PC-9 (cell line): ENCODE results near the gene JARID2. TPM values are rescaled to one million over a fixed set of nuclear protein-coding genes. Genes with fewer than 3 reads are reported as not detected.

Experiments used
- BruUV-seq: library from RNA; stranded (reverse); fragments of 400-500 nt; replicated peaks from 2 replicates; lab custom pipeline; 2021; lab: Mats Ljungman, UMichigan
- CTCF ChIA-PET: fragments of 300-600 bp; sonication (Branson Sonifier 250); formaldehyde crosslinking; loops from one replicate; lab custom pipeline; 2022; ENCODE audit warnings: antibody characterized with exemption; lab: Charles Lee
- POLR2A ChIA-PET: fragments of 300-600 bp; sonication (Branson Sonifier 250); formaldehyde crosslinking; loops from one replicate; lab custom pipeline; 2022; ENCODE audit warnings: antibody characterized with exemption; ENCODE audit not compliant: unreplicated experiment; lab: Charles Lee
- DNase-seq, 2 experiments: peaks; one replicate each; pipeline versions ENCODE4 v3.0.0 to v3.0.0-alpha.2; 2015 to 2022; ENCODE audit warnings: mixed read lengths in 1 of 2
- H2AFZ ChIP-seq: fragments of 200-600 bp; sonication (generic); 2 replicates; pipeline ENCODE4 v1.8.1; 2017; ENCODE audit warnings: antibody characterized with exemption
- H3F3A ChIP-seq: fragments of 200-600 bp; sonication (generic); 2 replicates; pipeline ENCODE4 v1.8.1; 2017; ENCODE audit warnings: antibody characterized with exemption, mild to moderate bottlenecking, low read depth; ENCODE audit not compliant: insufficient read depth
- H3K27ac ChIP-seq: fragments of 200-600 bp; sonication (generic); 2 replicates; pipeline ENCODE4 v1.6.1; 2016; ENCODE audit warnings: mixed run types
- H3K27me3 ChIP-seq: fragments of 200-600 bp; sonication (generic); 2 replicates; pipeline ENCODE4 v1.6.1; 2016; ENCODE audit warnings: low read depth, mixed run types; ENCODE audit not compliant: insufficient read depth
- H3K36me3 ChIP-seq: fragments of 200-600 bp; sonication (generic); 2 replicates; pipeline ENCODE4 v1.6.1; 2016; ENCODE audit warnings: low read depth, mixed run types
- H3K4me1 ChIP-seq: fragments of 200-600 bp; sonication (generic); replicated peaks from 2 replicates; pipeline ENCODE4 v1.6.1; 2016; ENCODE audit warnings: mixed run types; ENCODE audit not compliant: insufficient read depth
- H3K4me2 ChIP-seq: fragments of 200-600 bp; sonication (generic); 2 replicates; pipeline ENCODE4 v1.6.1; 2017; ENCODE audit warnings: mixed run types
- H3K4me3 ChIP-seq: fragments of 200-600 bp; sonication (generic); 2 replicates; pipeline ENCODE4 v1.6.1; 2016; ENCODE audit warnings: mixed run types
- H3K79me2 ChIP-seq: fragments of 200-600 bp; sonication (generic); 2 replicates; pipeline ENCODE4 v1.6.1; 2017; ENCODE audit warnings: low read depth, mixed run types
- H3K9me2 ChIP-seq: fragments of 200-600 bp; sonication (generic); 2 replicates; pipeline ENCODE4 v1.8.1; 2017; ENCODE audit warnings: mild to moderate bottlenecking; ENCODE audit not compliant: insufficient read depth
- H3K9me3 ChIP-seq: fragments of 200-600 bp; sonication (generic); 2 replicates; pipeline ENCODE4 v1.8.1; 2016; ENCODE audit warnings: low read depth; ENCODE audit not compliant: insufficient read depth
- H4K20me1 ChIP-seq: fragments of 200-600 bp; sonication (generic); 2 replicates; pipeline ENCODE4 v1.8.1; 2017; ENCODE audit not compliant: insufficient read depth
- CTCF ChIP-seq: fragments of 200-600 bp; sonication (generic); conservative IDR thresholded peaks from 2 replicates; pipeline ENCODE4 v1.6.1; 2017; ENCODE audit warnings: mixed run types, antibody characterized with exemption, mild to moderate bottlenecking, moderate library complexity
- EZH2 ChIP-seq: fragments of 200-600 bp; sonication (generic); IDR thresholded peaks from 2 replicates; pipeline ENCODE4 v1.8.0; 2017; ENCODE audit warnings: antibody characterized with exemption, low read depth
- intact Hi-C: fragments of 100-400 bp; cut with micrococcal nuclease; formaldehyde crosslinking; loops from one replicate; pipeline ENCODE4 v1.10.0; 2022; ENCODE audit not compliant: unreplicated experiment
- total RNA-seq: library from RNA; stranded (reverse); gene quantifications from 2 replicates; pipeline ENCODE4 v1.2.3, GENCODE V29; 2021

The JARID2 gene
- total RNA-seq, 1 experiment from 2014 or later: 35.0 TPM

DNA sequence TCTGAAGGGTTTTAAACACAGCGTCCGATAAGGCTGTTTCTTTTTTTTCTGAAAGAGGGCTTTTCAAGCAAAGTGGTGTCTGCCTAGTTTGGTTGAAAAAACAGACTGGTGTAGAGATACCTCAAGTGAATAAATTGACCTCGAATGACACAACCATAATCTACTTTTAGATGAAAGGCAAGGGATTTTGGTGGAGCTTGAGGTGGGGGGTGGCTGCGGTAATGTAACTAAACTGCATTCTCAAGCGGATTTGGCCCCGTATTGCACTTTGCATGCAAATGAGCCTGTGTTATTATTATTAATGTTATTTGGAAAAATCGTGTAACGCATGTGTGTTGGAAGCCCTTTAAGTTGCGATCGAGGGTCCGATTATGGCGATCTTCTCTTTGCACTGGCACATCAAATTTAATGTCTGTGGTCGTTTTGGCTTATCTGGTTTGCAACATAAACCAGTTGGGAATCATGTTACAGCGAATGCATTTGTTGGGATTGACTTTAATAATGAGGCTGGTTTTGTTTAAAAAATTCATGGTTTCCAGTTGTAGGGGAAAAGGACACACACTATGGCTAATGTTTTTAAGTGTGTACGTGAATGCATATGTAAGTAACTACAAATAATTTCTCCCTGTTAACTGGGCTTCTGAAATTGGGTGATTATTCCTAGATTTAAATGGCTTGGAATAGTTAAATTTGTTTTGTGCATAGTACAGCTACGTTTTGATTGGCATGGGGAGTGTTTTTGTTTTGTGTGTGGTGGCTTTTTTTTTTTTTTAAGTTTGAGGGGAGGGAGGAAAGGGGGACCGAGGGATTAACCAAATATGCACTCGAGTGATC lies 1.0 kb downstream of the JARID2 start:
- Histone ChIP-seq H3K27me3 (no peaks in the 10 kb centered on the region), H3K36me3 (no peaks in the 10 kb centered on the region), H4K20me1 (no peaks in the 10 kb centered on the region; the same call in 1 of the 2 replicates), H3K9me3 (no peaks in the 10 kb centered on the region), H2AFZ (peak overlapping the region; percentile 89; the same call in 1 of the 2 replicates), H3K4me2 (peak overlapping the region; percentile 88), H3F3A (peaks cover 49% of the 10 kb centered on the region), H3K27ac (peak overlapping the region; percentile 73), H3K4me3 (peak overlapping the region; percentile 93), H3K4me1 (peaks cover 48% of the 10 kb centered on the region), H3K79me2 (peaks cover 53% of the 10 kb centered on the region), H3K9me2 (no peaks in the 10 kb centered on the region)
- intact Hi-C loops: loop anchor here (2.0 to 5.0 kb wide), 4 partner anchors 98 to 1036 kb away; no protein-coding TSS in a partner anchor
- TF ChIP-seq CTCF (no peak), EZH2 (no peak)
- ChIA-PET POLR2A (interaction anchor here (0.5 to 1.0 kb wide), 4 partner anchors 38 to 545 kb away, joined by 4 to 20 read pairs (median 7); no protein-coding TSS in a partner anchor), CTCF (interaction anchor here (0.6 to 0.7 kb wide), 2 partner anchors 114 to 344 kb away, joined by 3 to 6 read pairs; no protein-coding TSS in a partner anchor)
- peak in 1 of 2 experiments; percentile 42 for DNase-seq
- BruUV-seq: no TSS peak

DNA sequence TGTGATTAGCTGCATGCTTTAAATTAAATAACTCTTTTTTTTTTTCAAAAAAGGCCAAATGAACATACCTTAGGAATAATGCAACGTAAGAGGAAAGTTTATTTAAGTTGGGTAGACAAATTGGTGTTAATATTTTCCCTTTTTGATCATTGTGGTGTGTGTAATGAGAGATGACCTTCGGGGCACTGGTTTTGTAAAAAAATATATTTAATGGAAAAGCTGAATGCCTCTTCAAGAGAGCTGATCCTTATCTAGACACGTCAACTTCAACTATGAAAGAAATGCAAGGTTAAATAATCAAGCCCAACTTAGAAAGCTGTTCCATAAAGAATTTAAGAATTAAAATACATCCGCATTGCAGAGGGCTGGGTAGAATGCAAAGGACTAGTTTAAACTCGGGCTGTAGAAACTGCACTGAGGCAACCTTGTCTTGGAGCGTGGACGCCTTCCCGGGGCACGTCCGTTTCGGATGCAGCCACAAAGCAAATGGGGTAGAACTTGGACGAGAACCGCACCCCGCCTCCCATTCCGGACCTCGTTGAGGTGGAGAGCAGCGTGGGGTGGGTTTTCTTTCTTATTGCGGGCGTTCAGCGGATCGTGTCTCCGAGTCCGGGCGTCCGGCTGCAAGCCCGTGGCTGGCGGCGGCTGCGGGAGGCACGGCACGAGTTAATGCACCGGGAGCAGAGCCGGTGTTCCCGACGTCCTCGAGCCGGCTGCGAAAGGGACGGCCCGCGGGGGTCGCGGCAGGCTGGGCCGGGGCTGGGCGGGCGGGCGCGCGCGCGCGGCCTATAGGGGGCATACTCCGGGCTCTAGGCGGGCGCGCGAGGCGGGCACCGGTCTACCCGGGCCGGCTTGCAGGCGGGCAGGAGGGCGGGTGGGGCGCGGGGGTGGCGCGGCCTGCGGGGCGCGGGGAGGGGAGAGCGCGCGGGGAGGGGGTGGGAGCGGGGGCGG lies 1.9 kb downstream of the JARID2 start:
- Histone ChIP-seq H3K4me3 (peak overlapping the region; percentile 93), H4K20me1 (no peaks in the 10 kb centered on the region; the same call in 1 of the 2 replicates), H3F3A (peaks cover 53% of the 10 kb centered on the region), H3K4me1 (peaks cover 53% of the 10 kb centered on the region), H3K4me2 (peak overlapping the region; percentile 88), H3K9me2 (no peaks in the 10 kb centered on the region), H3K27me3 (no peaks in the 10 kb centered on the region), H2AFZ (peak overlapping the region; percentile 52), H3K79me2 (peaks cover 62% of the 10 kb centered on the region), H3K27ac (peak overlapping the region; percentile 73), H3K36me3 (no peaks in the 10 kb centered on the region), H3K9me3 (no peaks in the 10 kb centered on the region)
- TSS peak; percentile 24 for BruUV-seq
- ChIA-PET POLR2A (interaction anchor here (0.5 to 1.0 kb wide), 6 partner anchors 37 to 546 kb away, joined by 4 to 20 read pairs (median 6); no protein-coding TSS in a partner anchor), CTCF (interaction anchor here (0.6 to 0.7 kb wide), 3 partner anchors 114 to 527 kb away, joined by 3 to 6 read pairs (median 5); no protein-coding TSS in a partner anchor)
- intact Hi-C loops: loop anchor here (2.0 to 5.0 kb wide), 8 partner anchors 37 to 1037 kb away; no protein-coding TSS in a partner anchor
- DNase-seq: peak; percentile 52 to 85
- no peak for TF ChIP-seq EZH2
- TF ChIP-seq CTCF: peak; percentile 53
